Body of pancreas (tissue), 4 donors: ENCODE measurements around the gene MNT. TPM values are rescaled to one million over a fixed set of nuclear protein-coding genes. Genes with fewer than 3 reads are reported as not detected.

Experiments used
- ATAC-seq: fragments of 150-250 bp; one replicate; pipeline ENCODE4 v1.9.1; 2016
- DNase-seq, 4 donors: peaks; one replicate each; pipeline ENCODE4 v3.0.0-alpha.2; 2019
- H3K27ac ChIP-seq, 4 donors: fragments of 200-600 bp; sonication (generic); 1 replicate in 3 of 4; 2 replicates in 1 of 4; pipeline versions ENCODE4 v1.5.1 to v1.6.1; 2016 to 2019; ENCODE audit warnings: mild to moderate bottlenecking in 1 of 4, mixed read lengths in 1 of 4, moderate library complexity in 1 of 4
- H3K27me3 ChIP-seq, 2 donors: fragments of 200-600 bp; sonication (generic); one replicate each; pipeline ENCODE4 v1.6.0; 2016; ENCODE audit warnings: mild to moderate bottlenecking in 1 of 2
- H3K36me3 ChIP-seq, 2 donors: fragments of 200-600 bp; sonication (generic); replicated peaks in 1 of 2; 2 replicates each; pipeline ENCODE4 v1.5.1; 2016; ENCODE audit warnings: low read depth in 2 of 2; ENCODE audit not compliant: insufficient read depth in 1 of 2
- H3K4me1 ChIP-seq: fragments of 200-600 bp; sonication (generic); one replicate; pipeline ENCODE4 v1.6.0; 2016
- H3K4me3 ChIP-seq, 2 donors: fragments of 200-600 bp; sonication (generic); 1 replicate in 1 of 2; 2 replicates in 1 of 2; pipeline ENCODE4 v1.5.1; 2016 to 2019
- H3K9me3 ChIP-seq, 3 donors: fragments of 200-600 bp; sonication (generic); 1 replicate in 2 of 3; 2 replicates in 1 of 3; pipeline ENCODE4 v1.5.1; 2016
- CTCF ChIP-seq, 7 experiments: fragments of 450-650 bp in 4 of 7; fragments of 200-600 bp in 3 of 7; sonication (generic) in 3 of 7; IDR thresholded peaks; one replicate each; pipeline ENCODE4 v1.5.1; 2016 to 2019; ENCODE audit warnings: antibody characterized with exemption in 7 of 7
- POLR2A ChIP-seq, 3 donors: fragments of 450-650 bp; IDR thresholded peaks; one replicate each; pipeline ENCODE4 v1.6.1; 2016; ENCODE audit warnings: antibody characterized with exemption in 3 of 3, mild to moderate bottlenecking in 2 of 3
- WGBS, 2 donors: methylation state at CpG; one replicate each; pipeline ENCODE4 v1.1.5; 2017; 5-methylcytosine and 5-hydroxymethylcytosine counted together
- intact Hi-C: fragments of 100-400 bp; cut with DNase I; formaldehyde crosslinking; loops from one replicate; pipeline ENCODE4 v1.15.1; 2023
- total RNA-seq, 2 donors: library from RNA; depleted of rRNA; stranded (reverse); fragments of >200 nt; gene quantifications; one replicate each; pipeline ENCODE4 v1.1.0, GENCODE V29; 2016

MNT gene
- total RNA-seq, 2 donors from 2014 or later, result 5.4 to 12.2 TPM

DNA sequence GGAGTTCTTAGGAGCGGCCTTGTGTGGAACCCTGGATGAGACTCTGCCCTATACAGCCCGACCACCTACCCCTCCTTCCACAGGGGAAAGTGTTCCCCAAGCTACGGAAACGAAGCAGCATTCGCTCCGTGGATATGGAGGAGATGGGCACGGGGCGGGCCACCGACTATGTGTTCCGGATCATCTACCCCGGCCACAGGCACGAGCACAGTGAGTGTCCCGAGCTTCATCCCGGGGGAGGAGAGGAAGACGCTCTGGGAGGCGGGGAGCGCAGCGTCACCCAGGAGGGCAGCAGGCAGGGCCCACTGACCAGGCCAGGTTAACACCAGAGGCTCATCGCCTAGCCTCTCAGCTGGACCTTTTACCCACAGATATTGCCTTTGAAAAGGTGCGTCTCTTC is 35.7 kb downstream of the MNT start:
- Histone ChIP-seq H3K4me3 (no peak overlapping the region), H3K27me3 (no peaks in the 10 kb centered on the region), H3K27ac (no peak overlapping the region), H3K4me1 (no peaks in the 10 kb centered on the region), H3K36me3 (peaks cover 0 to 4% of the 10 kb centered on the region in 2 donors), H3K9me3 (no peaks in the 10 kb centered on the region)
- ATAC-seq, result no peak
- no peak for DNase-seq
- WGBS, 2 donors, result 94% methylated on average over 12 to 17 of the region's 20 CpGs
- intact Hi-C loops, result no loop called here
- no peak for TF ChIP-seq CTCF (IDR thresholded peaks at IDR 0.05)
- no peak for TF ChIP-seq POLR2A (IDR thresholded peaks at IDR 0.05)

- Histone ChIP-seq H3K27ac (no peak overlapping the region), H3K9me3 (no peaks in the 10 kb centered on the region), H3K27me3 (no peaks in the 10 kb centered on the region), H3K36me3 (peaks cover 0 to 4% of the 10 kb centered on the region in 2 donors), H3K4me3 (no peak overlapping the region), H3K4me1 (no peaks in the 10 kb centered on the region)
- DNase-seq (no peak), ATAC-seq (no peak)
- no peak for TF ChIP-seq CTCF (IDR thresholded peaks at IDR 0.05)
- TF ChIP-seq POLR2A (IDR thresholded peaks at IDR 0.05), result no peak
- intact Hi-C loops, result no loop called here
- 78 to 91% methylated on average over 9 to 12 of the region's 12 CpGs for WGBS, 2 donors
Observed at GRCh38 chr17:2364763-2365116, 36.1 kb downstream of the MNT start.

DNA sequence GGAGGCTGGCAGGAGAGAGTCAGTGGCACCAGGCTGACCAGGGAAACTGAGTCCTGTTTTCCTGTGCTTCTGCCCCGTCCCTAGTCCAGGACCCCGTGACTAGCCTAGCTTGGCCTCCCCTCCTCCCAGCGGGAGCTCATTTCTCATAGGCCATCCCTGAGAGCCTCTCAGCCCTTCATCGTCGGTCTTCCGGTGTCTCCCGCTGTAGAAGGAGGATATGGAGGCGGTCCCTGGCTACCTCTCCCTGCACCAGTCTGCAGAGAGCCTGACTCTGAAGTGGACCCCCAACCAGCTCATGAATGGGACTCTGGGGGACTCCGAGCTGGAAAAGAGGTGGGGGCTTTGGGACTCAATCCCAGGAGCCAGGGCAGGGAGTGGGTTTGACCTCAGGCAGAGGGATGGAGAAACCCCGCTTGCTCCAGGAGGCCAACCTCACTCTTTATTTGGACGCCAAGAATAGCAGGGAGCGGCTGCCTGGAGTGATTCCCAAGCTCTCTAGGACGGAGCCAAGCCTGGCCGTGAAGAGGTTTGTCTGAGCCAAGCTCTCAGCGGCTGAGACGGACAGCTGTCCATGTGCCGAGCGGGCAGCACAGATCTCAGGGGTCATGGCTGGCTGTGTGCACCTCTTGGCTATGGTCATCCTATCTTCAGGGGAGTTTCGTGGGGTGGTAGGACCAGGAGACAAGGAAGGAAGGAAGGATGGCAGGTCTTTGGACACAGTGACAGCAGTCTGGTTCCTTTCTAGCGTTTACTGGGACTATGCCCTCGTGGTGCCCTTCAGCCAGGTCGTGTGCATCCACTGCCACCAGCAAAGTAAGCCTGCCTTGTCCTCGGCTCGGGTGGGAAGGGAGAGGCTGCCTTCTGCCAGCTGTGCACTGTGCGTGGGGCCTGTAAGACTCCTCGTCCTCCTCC is 36.8 kb downstream of the MNT start:
- WGBS, 2 donors, result 87 to 93% methylated on average over 14 to 26 of the region's 26 CpGs
- no peak for TF ChIP-seq CTCF (IDR thresholded peaks at IDR 0.05)
- TF ChIP-seq POLR2A (IDR thresholded peaks at IDR 0.05), result no peak
- DNase-seq (peak in 1 of 4 donors; percentile 11), ATAC-seq (no peak)
- Histone ChIP-seq H3K36me3 (peaks cover 0 to 4% of the 10 kb centered on the region in 2 donors), H3K4me1 (peaks cover 4% of the 10 kb centered on the region), H3K4me3 (no peak overlapping the region), H3K27ac (no peak overlapping the region), H3K9me3 (no peaks in the 10 kb centered on the region), H3K27me3 (no peaks in the 10 kb centered on the region)
- intact Hi-C loops, result no loop called here

GRCh38 chr17:2363318-2363717 is 37.5 kb downstream of the MNT start:
- TF ChIP-seq CTCF (IDR thresholded peaks at IDR 0.05), result no peak
- TF ChIP-seq POLR2A (IDR thresholded peaks at IDR 0.05), result no peak
- intact Hi-C loops, result no loop called here
- H3K4me1 ChIP-seq, result peaks cover 9% of the 10 kb centered on the region
- no peaks in the 10 kb centered on the region for H3K9me3 ChIP-seq
- no peaks in the 10 kb centered on the region for H3K27me3 ChIP-seq
- ATAC-seq (no peak), DNase-seq (no peak)
- 94% methylated on average over 6 to 21 of the region's 21 CpGs for WGBS, 2 donors
- H3K4me3 ChIP-seq, result no peak overlapping the region
- peaks cover 0 to 4% of the 10 kb centered on the region in 2 donors for H3K36me3 ChIP-seq
- H3K27ac ChIP-seq, result no peak overlapping the region

DNA sequence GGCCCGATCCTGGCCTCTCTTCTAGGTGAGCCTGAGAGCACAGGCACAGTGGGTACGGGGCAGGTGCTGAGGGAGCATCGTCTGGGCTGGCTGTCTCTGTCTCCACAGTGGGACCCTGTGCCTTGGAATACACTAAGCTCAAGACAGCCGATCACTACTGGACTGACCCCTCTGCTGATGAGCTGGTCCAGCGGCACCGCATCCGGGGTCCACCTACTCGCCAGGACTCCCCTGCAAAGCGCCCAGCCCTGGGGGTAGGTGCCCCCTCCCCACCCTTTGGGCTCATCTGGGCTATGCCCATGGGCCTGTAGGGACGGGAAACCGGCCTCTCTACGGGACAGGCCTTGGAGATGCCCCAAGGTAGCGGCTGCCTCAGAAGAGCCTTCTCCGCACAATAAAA is 38.0 kb downstream of the MNT start:
- Histone ChIP-seq H3K36me3 (peaks cover 0 to 4% of the 10 kb centered on the region in 2 donors), H3K27ac (no peak overlapping the region), H3K9me3 (no peaks in the 10 kb centered on the region), H3K4me1 (peaks cover 9% of the 10 kb centered on the region), H3K4me3 (no peak overlapping the region), H3K27me3 (no peaks in the 10 kb centered on the region)
- intact Hi-C loops, result no loop called here
- TF ChIP-seq CTCF (IDR thresholded peaks at IDR 0.05), result no peak
- no peak for TF ChIP-seq POLR2A (IDR thresholded peaks at IDR 0.05)
- DNase-seq (no peak), ATAC-seq (no peak)
- WGBS, 2 donors, result 97% methylated on average over 14 of the region's 14 CpGs; no CpG with 5 or more reads in 1 of the 2 donors
